NCI-H510A (cell line): ENCODE data around the gene HAUS2.

Experiments used
- DNase-seq: peaks from one replicate; lab custom pipeline; 2025; lab: John Stamatoyannopoulos, UW

Gene HAUS2

DNA sequence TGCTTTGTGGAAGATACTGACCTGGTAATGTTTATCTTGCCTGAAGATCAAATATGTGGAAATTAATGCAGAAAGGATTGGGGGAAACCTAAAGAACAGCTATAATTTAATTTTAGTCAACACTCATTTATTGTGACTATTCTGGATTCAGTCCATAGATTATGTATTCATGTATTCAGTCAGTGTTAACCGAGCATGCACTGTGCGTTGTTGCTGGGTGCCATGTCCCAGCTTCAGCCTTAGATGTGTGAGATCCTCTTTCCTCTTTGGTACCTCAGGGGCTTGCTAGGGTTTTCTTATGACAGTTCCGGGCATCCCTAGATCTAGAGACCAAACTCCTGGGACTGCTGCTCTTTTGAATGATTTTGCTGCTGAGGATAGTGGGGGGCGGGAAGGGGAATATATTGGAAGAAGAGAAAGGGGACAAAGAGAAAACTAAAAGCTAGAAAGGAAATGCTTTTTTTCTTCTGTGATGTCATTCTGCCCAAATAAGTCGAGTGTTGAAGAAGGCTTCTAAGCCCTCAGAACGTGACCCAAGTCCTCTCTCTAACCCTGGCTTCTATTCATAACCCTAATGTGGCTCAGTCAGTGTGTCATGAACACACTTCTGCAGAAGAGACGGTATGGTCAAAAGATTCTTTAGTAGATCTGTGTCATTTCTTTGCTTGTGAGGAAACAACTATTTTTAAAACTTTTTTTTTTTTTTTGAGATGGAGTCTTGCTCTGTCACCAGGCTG lies 60.3 kb downstream of the HAUS2 start:
- no peak for DNase-seq

DNA sequence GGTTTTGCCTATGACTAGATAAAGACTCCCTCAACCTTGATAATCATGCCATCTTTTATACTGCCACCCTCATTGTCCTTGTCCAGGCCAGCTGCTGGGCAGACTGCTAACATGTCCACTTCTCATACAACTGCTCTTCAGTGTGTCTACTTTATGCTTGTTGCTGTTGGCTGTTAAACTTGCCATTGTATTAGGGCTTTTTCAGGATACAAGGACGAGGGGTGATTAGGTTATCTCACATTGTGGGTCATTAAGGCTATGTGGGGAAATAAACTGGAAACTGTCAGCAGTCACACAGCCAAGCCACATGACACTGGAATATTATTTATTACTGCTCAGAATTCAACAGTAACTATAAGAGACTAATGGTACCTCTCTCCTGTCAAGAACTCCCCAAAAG lies 62.9 kb downstream of the HAUS2 start:
- DNase-seq: no peak

DNA sequence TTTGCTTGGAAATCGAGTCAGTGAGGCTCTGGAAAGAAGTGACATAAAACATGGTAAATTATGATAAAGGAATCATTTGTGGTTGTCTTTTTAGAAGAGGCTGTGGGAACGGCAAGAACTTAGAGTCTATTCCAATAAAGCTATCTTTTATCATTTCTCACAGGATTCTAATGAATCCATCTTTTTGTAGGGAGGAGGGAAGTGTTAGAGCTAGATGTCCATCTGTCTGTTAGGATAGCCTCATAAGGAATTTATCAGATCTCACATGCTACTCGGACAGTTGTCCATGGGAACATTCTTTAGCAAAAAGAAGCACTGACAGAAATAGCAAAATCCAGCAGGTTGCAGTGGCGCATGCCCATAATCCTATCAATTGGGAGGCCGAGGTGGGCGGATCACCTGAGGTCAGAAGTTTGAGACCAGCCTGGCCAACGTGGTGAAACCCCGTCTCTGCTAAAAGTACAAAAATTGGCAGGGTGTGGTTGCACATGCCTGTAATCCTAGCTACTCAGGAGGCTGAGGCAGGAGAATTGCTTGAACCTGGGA lies 63.8 kb downstream of the HAUS2 start:
- no peak for DNase-seq

DNA sequence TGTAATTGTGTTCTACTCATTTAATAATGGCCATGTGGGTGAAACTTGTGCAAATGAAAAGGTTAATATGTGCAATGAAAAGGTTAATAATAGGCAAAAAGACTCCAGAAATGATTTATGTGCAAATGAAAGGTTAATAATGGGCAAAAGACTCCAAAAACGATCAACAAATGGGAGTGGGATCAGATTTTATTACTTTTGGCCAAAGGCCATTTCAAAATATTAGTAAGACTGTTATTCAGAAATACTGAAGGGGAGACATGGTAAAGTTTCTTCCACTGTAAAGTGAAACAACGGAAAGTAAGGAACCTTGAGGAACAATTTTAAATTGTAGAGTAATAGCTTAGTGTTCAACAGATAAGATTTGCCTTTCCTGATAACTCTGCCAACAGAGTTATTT lies 67.5 kb downstream of the HAUS2 start:
- DNase-seq: no peak
